Peyer's patch (tissue), 4 donors: ENCODE measurements around the gene PLA2G4B. TPM values are rescaled to one million over a fixed set of nuclear protein-coding genes. Genes with fewer than 3 reads are reported as not detected.

Experiments used
- DNase-seq, 3 donors: peaks; one replicate each; pipeline ENCODE4 v3.0.0-alpha.2; 2017 to 2019
- H3K27ac ChIP-seq, 4 donors: fragments of 200-600 bp; sonication (generic); one replicate each; pipeline ENCODE4 v1.5.1; 2016 to 2019
- H3K27me3 ChIP-seq, 2 donors: fragments of 200-600 bp; sonication (generic); one replicate each; pipeline ENCODE4 v1.5.1; 2019
- H3K36me3 ChIP-seq, 3 donors: fragments of 200-600 bp; sonication (generic); one replicate each; pipeline ENCODE4 v1.5.1; 2016 to 2019
- H3K4me1 ChIP-seq, 4 donors: fragments of 200-600 bp; sonication (generic); one replicate each; pipeline ENCODE4 v1.5.1; 2016 to 2019
- H3K4me3 ChIP-seq, 4 donors: fragments of 200-600 bp; sonication (generic); 1 replicate in 3 of 4; 2 replicates in 1 of 4; pipeline ENCODE4 v1.5.1; 2016 to 2019; ENCODE audit warnings: mild to moderate bottlenecking in 1 of 4
- H3K9me3 ChIP-seq, 4 donors: fragments of 200-600 bp; sonication (generic); one replicate each; pipeline ENCODE4 v1.5.1; 2016 to 2019; ENCODE audit warnings: mild to moderate bottlenecking in 1 of 4
- CTCF ChIP-seq, 6 experiments: fragments of 450-650 bp in 4 of 6; fragments of 200-600 bp in 2 of 6; sonication (generic) in 1 of 6; IDR thresholded peaks; one replicate each; pipeline ENCODE4 v1.5.1; 2017 to 2019; ENCODE audit warnings: antibody characterized with exemption in 6 of 6, mild to moderate bottlenecking in 3 of 6, moderate library complexity in 1 of 6
- POLR2A ChIP-seq, 2 donors: fragments of 450-650 bp; IDR thresholded peaks; one replicate each; pipeline ENCODE4 v1.5.1; 2017; ENCODE audit warnings: antibody characterized with exemption in 2 of 2, mild to moderate bottlenecking in 2 of 2, moderate library complexity in 2 of 2
- total RNA-seq, 4 donors: library from RNA; depleted of rRNA; stranded (reverse); fragments of >200 nt; gene quantifications; one replicate each; pipeline ENCODE4 v1.1.0, GENCODE V29; 2016

Gene PLA2G4B
- total RNA-seq, 4 donors from 2014 or later, result 7.2 to 15.3 (median 13.3) TPM

DNA sequence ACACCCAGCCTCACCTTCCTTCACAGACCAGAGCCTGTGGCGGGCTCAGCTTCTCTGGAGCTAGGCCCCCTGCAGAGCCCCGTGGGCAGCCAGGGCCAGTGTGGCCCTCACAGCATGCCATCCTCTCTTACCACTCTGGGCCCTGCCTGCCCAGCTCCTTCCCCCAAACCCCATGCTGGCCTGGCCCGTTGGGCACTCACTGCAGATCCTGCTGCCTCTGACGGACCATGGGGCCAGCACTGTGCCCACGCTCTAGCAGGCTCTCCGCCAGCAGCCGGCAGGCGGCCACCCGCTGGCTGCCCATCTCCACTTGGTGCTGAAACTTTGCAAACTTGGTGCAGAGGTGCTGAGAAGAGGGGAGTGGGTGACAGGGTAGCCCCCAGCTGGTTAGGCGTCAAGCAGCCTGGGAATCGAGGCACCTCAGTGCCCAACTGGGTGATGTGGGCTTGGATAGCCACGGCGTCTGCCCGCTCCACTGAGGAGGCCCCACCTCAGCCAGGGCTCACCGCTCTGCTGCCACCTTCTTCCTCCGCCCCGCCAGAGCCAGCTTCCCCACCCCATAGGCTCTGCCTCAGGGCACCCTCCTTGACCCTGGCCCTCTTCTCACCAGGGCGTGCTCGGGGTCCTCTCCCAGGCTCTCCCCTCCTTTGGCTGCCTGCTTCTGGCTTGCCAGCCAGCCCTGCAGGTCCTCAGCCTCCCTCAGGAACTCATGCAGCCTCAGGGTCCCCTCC, 32.7 kb downstream of the PLA2G4B start:
- Histone ChIP-seq H3K36me3 (no peaks in the 10 kb centered on the region), H3K4me1 (no peaks in the 10 kb centered on the region), H3K4me3 (no peak overlapping the region), H3K9me3 (no peaks in the 10 kb centered on the region), H3K27me3 (no peaks in the 10 kb centered on the region), H3K27ac (no peak overlapping the region)
- no peak for DNase-seq
- TF ChIP-seq CTCF (IDR thresholded peaks at IDR 0.05), result no peak
- TF ChIP-seq POLR2A (IDR thresholded peaks at IDR 0.05), result no peak

GRCh38 chr15:41872166-41872747, 33.6 kb downstream of the PLA2G4B start:
- Histone ChIP-seq H3K27me3 (no peaks in the 10 kb centered on the region), H3K27ac (no peak overlapping the region), H3K36me3 (no peaks in the 10 kb centered on the region), H3K4me3 (no peak overlapping the region), H3K4me1 (no peaks in the 10 kb centered on the region), H3K9me3 (no peaks in the 10 kb centered on the region)
- DNase-seq, result no peak
- no peak for TF ChIP-seq POLR2A (IDR thresholded peaks at IDR 0.05)
- TF ChIP-seq CTCF (IDR thresholded peaks at IDR 0.05), result no peak

DNA sequence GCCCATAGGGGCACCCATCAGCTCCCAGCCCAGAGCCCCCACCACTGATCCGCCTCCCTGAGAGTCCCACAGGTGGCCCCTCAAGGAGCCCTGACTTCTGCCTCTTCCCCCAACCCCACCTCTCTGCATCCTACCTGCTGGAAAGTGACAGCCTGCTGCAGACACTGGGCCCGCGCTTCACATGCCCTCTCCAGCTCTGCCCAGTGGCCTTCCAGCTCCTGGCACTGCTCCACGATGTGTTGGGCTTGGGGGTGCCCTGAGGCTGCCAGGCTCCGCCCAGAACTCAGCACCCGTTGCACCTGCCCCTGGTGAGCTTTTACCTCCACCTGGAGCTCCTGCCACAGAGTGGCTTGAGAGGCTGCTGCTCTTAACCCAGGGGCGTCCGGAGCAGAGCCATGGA, 35.1 kb downstream of the PLA2G4B start:
- Histone ChIP-seq H3K4me1 (no peaks in the 10 kb centered on the region), H3K36me3 (no peaks in the 10 kb centered on the region), H3K27ac (no peak overlapping the region), H3K4me3 (no peak overlapping the region), H3K27me3 (no peaks in the 10 kb centered on the region), H3K9me3 (no peaks in the 10 kb centered on the region)
- no peak for TF ChIP-seq CTCF (IDR thresholded peaks at IDR 0.05)
- no peak for TF ChIP-seq POLR2A (IDR thresholded peaks at IDR 0.05)
- DNase-seq, result no peak

DNA sequence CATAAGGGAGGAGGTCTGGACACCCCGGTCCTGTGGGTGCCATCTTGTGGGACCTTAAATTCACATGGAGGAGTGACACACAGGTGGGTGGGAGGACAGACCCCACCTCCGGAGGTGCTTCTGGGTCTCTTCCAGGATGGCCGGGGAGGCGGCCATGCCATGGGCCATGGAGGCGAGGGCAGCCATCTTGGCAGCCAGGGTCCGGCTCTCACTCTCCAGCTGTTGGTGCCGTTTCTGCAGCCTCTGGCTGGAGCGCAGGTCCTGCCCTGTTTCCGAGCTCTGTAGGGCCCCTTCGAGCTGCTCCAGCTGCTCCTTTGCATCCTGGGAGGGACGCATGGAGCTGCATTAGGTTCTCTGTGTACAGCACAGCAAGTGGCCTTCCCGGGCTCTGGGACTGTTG, 36.1 kb downstream of the PLA2G4B start:
- Histone ChIP-seq H3K9me3 (no peaks in the 10 kb centered on the region), H3K27ac (no peak overlapping the region), H3K36me3 (no peaks in the 10 kb centered on the region), H3K4me1 (no peaks in the 10 kb centered on the region), H3K4me3 (no peak overlapping the region), H3K27me3 (no peaks in the 10 kb centered on the region)
- DNase-seq, result no peak
- TF ChIP-seq CTCF (IDR thresholded peaks at IDR 0.05) (no peak), POLR2A (IDR thresholded peaks at IDR 0.05) (no peak)

DNA sequence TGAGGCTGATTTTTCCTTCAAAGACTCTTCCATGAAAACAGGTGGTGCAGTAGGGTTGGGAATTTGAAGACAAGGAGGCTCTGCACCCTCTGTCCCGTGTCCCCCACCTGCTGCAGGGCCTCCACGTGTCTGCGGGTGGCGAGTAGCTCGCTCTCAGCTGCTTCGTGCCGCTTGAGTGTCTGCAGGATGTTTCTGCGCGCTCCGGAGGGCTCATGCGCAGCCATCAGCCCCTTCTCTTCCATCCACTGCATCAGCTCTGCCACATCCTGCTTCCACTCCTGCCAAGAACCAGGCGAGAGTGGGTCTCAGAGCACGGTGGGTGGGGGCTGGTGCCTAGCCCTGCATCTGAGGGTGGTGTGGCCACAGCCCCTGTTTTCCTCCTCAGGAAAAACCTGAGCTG, 37.4 kb downstream of the PLA2G4B start:
- TF ChIP-seq CTCF (IDR thresholded peaks at IDR 0.05) (no peak), POLR2A (IDR thresholded peaks at IDR 0.05) (no peak)

More for the DNA sequence above, 37.4 kb downstream of the PLA2G4B start:
- Histone ChIP-seq H3K4me3 (no peak overlapping the region), H3K4me1 (no peaks in the 10 kb centered on the region), H3K9me3 (no peaks in the 10 kb centered on the region), H3K36me3 (no peaks in the 10 kb centered on the region), H3K27me3 (peaks cover 0 to under 1% of the 10 kb centered on the region in 2 donors), H3K27ac (no peak overlapping the region)
- no peak for DNase-seq
